ENCODE data around the gene CD84.

The CD84 gene

GRCh38 chr1:160608514-160608913, 29.2 kb upstream of the CD84 start:
- TF ChIP-seq, protein P1, sequence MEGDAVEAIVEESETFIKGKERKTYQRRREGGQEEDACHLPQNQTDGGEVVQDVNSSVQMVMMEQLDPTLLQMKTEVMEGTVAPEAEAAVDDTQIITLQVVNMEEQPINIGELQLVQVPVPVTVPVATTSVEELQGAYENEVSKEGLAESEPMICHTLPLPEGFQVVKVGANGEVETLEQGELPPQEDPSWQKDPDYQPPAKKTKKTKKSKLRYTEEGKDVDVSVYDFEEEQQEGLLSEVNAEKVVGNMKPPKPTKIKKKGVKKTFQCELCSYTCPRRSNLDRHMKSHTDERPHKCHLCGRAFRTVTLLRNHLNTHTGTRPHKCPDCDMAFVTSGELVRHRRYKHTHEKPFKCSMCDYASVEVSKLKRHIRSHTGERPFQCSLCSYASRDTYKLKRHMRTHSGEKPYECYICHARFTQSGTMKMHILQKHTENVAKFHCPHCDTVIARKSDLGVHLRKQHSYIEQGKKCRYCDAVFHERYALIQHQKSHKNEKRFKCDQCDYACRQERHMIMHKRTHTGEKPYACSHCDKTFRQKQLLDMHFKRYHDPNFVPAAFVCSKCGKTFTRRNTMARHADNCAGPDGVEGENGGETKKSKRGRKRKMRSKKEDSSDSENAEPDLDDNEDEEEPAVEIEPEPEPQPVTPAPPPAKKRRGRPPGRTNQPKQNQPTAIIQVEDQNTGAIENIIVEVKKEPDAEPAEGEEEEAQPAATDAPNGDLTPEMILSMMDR (conservative IDR thresholded peaks at IDR 0.05), result no peak
- no peak overlapping the region for H3K27ac ChIP-seq

- no peak overlapping the region for H3K27ac ChIP-seq
- TF ChIP-seq, protein P1 (conservative IDR thresholded peaks at IDR 0.05), result no peak
These were observed 28.8 kb upstream of the CD84 start for GRCh38 chr1:160608057-160608456.

DNA sequence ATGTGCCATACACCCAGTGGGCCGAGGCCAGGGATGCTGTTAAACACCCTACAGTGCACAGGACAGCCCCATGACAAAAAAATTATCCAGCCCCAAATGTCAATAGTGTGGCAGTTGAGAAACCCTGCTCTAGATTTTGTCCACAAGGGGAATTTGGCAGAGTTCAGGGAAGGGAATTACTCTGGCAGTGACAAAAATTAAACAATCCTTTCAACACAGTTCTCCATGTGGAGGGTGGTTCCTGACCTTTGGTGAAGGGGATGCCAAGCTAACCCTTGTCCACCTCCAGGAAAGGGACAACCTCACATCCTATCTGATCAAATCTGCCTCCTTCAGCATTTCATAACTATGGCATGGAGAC, 28.4 kb upstream of the CD84 start:
- TF ChIP-seq, protein P1 (conservative IDR thresholded peaks at IDR 0.05), result no peak
- H3K27ac ChIP-seq, result no peak overlapping the region

GRCh38 chr1:160607011-160607671, 27.8 kb upstream of the CD84 start:
- no peak overlapping the region for H3K27ac ChIP-seq
- TF ChIP-seq, protein P1 (conservative IDR thresholded peaks at IDR 0.05), result peak; percentile 84

DNA sequence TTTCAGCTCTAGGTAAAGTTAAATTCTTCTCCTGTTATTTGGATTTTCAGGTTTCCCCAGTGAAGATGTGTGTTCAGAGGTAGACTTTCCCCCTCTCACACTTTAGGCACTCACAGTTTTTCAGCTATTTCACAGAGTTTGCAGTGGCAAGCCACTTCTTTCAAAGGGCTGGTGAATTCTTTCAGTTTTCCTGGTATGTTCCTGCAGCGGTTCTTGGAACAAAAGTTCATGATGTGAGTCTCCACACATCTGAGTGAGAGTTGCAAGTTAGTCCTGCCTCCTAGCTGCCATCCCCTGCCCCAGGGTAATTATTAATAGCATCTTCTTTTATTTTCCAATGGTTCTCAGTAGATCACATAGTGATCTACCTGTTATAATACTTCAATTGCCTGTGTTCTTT, 27.3 kb upstream of the CD84 start:
- TF ChIP-seq, protein P1 (conservative IDR thresholded peaks at IDR 0.05), result no peak

DNA sequence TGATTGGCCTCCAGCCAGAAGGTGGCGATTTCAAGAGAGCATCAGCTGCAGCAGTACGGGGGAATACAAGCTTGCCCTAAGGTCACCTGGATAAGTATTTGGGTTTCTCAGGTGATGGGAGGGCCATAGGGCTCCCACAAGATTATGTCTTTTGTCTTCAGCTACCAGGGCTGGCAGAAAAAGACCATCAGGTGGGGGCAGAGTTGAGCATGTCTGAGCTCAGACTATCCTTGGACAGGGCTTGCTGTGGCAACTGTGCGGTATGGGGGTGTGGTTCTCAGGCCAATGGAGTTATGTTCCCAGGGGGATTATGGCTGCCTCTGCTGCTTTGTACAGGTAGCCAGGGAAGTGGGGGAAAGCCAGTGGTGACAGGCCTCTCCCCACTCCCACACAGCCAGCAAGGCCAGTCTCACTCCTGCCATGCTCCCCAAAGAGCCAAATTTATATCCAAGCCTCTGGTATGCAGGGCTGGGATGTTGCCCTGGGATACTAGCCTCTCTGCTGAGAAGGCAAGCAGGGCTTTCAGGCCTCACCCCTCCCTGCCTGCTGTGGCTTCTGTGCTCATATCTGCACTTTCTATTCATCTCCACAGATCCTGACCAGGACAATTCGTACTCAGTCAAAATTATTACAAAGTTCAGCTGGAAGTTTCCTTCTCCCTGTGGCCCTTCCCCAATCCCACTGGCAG, 26.6 kb upstream of the CD84 start:
- TF ChIP-seq, protein P1 (conservative IDR thresholded peaks at IDR 0.05), result no peak
- H3K27ac ChIP-seq, result no peak overlapping the region

More for the DNA sequence above, 27.3 kb upstream of the CD84 start:
- H3K27ac ChIP-seq, result no peak overlapping the region

GRCh38 chr1:160605205-160605604, 25.9 kb upstream of the CD84 start:
- TF ChIP-seq, protein P1 (conservative IDR thresholded peaks at IDR 0.05), result no peak
- H3K27ac ChIP-seq, result no peak overlapping the region
